ENCODE data around the gene ARPP21. TPM values are rescaled to one million over a fixed set of nuclear protein-coding genes. Genes with fewer than 3 reads are reported as not detected.

Gene ARPP21
- polyA plus RNA-seq, 3 donors = not detected

DNA sequence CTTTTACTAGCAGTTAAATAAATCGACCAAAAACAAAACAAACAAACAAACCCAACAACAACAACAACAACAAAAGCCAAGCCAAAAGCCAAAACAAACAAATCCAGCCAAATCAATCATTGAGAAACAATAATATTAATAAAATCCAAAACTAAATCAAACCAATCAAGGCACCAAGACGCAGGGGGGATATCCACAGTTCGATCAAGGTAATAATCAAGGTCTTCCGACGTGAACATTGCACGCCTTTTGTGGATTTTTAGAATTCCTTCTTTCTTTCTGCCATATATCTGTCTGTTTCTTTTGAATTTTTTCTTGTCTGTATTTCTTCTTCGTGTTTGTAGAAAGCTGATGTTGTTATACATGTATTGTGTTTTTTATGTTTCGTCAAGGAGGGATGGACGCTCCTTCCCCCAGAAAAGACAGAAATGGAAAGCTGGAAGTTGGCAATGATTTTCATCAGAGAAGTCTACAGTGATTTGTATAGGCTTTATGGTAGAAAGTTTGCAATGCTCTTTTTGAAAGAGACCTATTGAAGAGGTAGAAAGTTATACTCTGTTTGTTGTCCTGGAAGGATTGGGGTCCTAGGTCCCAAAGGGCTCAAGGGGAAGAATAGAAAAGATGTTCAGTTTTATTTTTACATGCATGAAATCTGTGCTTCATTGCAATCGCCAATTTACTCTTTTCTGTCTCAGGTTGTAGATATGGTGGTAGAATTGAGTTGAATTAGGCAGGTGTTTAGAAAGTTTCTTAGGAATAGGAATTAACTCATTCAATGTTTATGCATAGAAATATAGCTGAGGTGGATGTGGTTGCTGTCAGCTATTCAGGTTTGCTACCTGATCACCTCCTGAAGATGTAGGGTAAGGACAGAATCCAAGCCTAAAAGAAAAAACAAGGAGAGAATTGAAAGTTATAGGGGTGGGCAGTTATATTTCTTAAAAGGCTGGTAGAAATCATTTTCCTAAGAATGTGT lies 1.2 kb downstream of the ARPP21 start:
- Histone ChIP-seq H3K36me3 (replicated peaks in 1 of 2; ENCODE audit: control insufficient read depth in 1 of 2, insufficient read depth in 2 of 2, low read length in 2 of 2) (no peaks in the 10 kb centered on the region), H3K79me2 (ENCODE audit: insufficient read depth, low read length) (no peaks in the 10 kb centered on the region), H2AFZ (ENCODE audit: insufficient read depth, low read depth, low read length, poor library complexity, severe bottlenecking) (no peak overlapping the region), H3K9me3 (replicated peaks in 1 of 2; ENCODE audit: control insufficient read depth in 1 of 2, insufficient read depth in 1 of 2, low read length in 2 of 2) (peaks cover 5 to 7% of the 10 kb centered on the region in 2 donors), H3K27ac (ENCODE audit: low read depth in 1 of 2, low read length in 2 of 2) (no peak overlapping the region), H3K9ac (ENCODE audit: insufficient read depth, low read length, poor library complexity, severe bottlenecking) (no peak overlapping the region), H3K4me1 (ENCODE audit: control insufficient read depth in 1 of 2, insufficient read depth in 2 of 2, low read length in 2 of 2) (peaks cover 0 to 2% of the 10 kb centered on the region in 2 donors), H3K4me2 (replicated peaks; ENCODE audit: extremely low read depth, low read length, poor library complexity, severe bottlenecking) (peak overlapping the region; percentile 30), H3K4me3 (replicated peaks in 1 of 3; ENCODE audit: low read depth in 2 of 3, low read length in 3 of 3) (no peak overlapping the region), H3K27me3 (ENCODE audit: control insufficient read depth in 2 of 2, insufficient read depth in 2 of 2, low read length in 2 of 2) (peaks cover 37 to 52% of the 10 kb centered on the region in 2 donors), H4K20me1 (ENCODE audit: insufficient read depth, low read length) (no peaks in the 10 kb centered on the region)
- TF ChIP-seq, protein P1, sequence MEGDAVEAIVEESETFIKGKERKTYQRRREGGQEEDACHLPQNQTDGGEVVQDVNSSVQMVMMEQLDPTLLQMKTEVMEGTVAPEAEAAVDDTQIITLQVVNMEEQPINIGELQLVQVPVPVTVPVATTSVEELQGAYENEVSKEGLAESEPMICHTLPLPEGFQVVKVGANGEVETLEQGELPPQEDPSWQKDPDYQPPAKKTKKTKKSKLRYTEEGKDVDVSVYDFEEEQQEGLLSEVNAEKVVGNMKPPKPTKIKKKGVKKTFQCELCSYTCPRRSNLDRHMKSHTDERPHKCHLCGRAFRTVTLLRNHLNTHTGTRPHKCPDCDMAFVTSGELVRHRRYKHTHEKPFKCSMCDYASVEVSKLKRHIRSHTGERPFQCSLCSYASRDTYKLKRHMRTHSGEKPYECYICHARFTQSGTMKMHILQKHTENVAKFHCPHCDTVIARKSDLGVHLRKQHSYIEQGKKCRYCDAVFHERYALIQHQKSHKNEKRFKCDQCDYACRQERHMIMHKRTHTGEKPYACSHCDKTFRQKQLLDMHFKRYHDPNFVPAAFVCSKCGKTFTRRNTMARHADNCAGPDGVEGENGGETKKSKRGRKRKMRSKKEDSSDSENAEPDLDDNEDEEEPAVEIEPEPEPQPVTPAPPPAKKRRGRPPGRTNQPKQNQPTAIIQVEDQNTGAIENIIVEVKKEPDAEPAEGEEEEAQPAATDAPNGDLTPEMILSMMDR (IDR thresholded peaks at IDR 0.05) = no peak
- peaks cover 0 to 7% of the 10 kb centered on the region in 2 donors for H3K36me3 Mint-ChIP-seq
- peaks cover 4% of the 10 kb centered on the region for H3K4me1 Mint-ChIP-seq
- peaks cover 0 to 10% (median 8%) of the 10 kb centered on the region in 7 donors for H3K9me3 Mint-ChIP-seq
- peaks cover 28 to 45% (median 33%) of the 10 kb centered on the region in 3 donors for H3K27me3 Mint-ChIP-seq (ENCODE audit: low read depth in 3 of 3)
- no peak overlapping the region for H3K27ac Mint-ChIP-seq
- H3K4me3 Mint-ChIP-seq = peak overlapping the region in 1 of 2 donors; percentile 93
- WGBS (ENCODE audit: insufficient coverage) = 60% methylated on average over 1 of the region's 10 CpGs
- intact Hi-C loops (cut with micrococcal nuclease) = no loop called here
- no peak for DNase-seq

DNA sequence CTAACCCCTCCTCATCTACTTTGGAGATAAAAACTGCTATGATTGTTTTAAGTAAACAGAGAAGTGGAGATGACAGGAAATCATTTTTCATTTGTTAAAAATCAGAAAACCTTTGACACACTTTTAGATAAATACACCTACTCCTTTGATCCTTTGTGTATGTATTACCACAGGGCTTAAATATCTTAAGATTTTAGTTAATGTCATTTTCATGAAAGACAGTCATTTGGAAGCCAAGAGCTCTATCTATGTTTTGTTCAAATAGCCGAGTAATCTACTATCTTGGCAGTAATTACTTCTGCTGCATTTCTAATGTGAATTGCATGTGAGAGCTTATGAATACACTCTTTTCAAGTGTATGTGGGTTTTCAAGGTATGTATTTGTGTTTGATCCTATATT lies 2.0 kb downstream of the ARPP21 start:
- no peaks in the 10 kb centered on the region for H4K20me1 ChIP-seq (ENCODE audit: insufficient read depth, low read length)
- H3K4me3 Mint-ChIP-seq = peak overlapping the region in 1 of 2 donors; percentile 93
- peaks cover 0 to 9% (median 8%) of the 10 kb centered on the region in 7 donors for H3K9me3 Mint-ChIP-seq
- WGBS (ENCODE audit: insufficient coverage) = no CpG with 5 or more reads among the region's 1 CpG
- no peaks in the 10 kb centered on the region for H3K79me2 ChIP-seq (ENCODE audit: insufficient read depth, low read length)
- no peak overlapping the region for H3K27ac Mint-ChIP-seq
- DNase-seq = no peak
- peaks cover 0 to 7% of the 10 kb centered on the region in 2 donors for H3K36me3 Mint-ChIP-seq
- peaks cover 5 to 7% of the 10 kb centered on the region in 2 donors for H3K9me3 ChIP-seq (replicated peaks in 1 of 2; ENCODE audit: control insufficient read depth in 1 of 2, insufficient read depth in 1 of 2, low read length in 2 of 2)
- H3K4me3 ChIP-seq (replicated peaks in 1 of 3; ENCODE audit: low read depth in 2 of 3, low read length in 3 of 3) = no peak overlapping the region
- peaks cover 28 to 45% (median 33%) of the 10 kb centered on the region in 3 donors for H3K27me3 Mint-ChIP-seq (ENCODE audit: low read depth in 3 of 3)
- no peak overlapping the region for H3K27ac ChIP-seq (ENCODE audit: low read depth in 1 of 2, low read length in 2 of 2)
- intact Hi-C loops (cut with micrococcal nuclease) = no loop called here
- H3K27me3 ChIP-seq (ENCODE audit: control insufficient read depth in 2 of 2, insufficient read depth in 2 of 2, low read length in 2 of 2) = peaks cover 37 to 52% of the 10 kb centered on the region in 2 donors
- H3K4me1 ChIP-seq (ENCODE audit: control insufficient read depth in 1 of 2, insufficient read depth in 2 of 2, low read length in 2 of 2) = peaks cover 0 to 2% of the 10 kb centered on the region in 2 donors
- H2AFZ ChIP-seq (ENCODE audit: insufficient read depth, low read depth, low read length, poor library complexity, severe bottlenecking) = no peak overlapping the region
- H3K4me1 Mint-ChIP-seq = peaks cover 4% of the 10 kb centered on the region
- TF ChIP-seq, protein P1 (IDR thresholded peaks at IDR 0.05) = no peak
- H3K9ac ChIP-seq (ENCODE audit: insufficient read depth, low read length, poor library complexity, severe bottlenecking) = no peak overlapping the region
- H3K36me3 ChIP-seq (replicated peaks in 1 of 2; ENCODE audit: control insufficient read depth in 1 of 2, insufficient read depth in 2 of 2, low read length in 2 of 2) = no peaks in the 10 kb centered on the region
- no peak overlapping the region for H3K4me2 ChIP-seq (replicated peaks; ENCODE audit: extremely low read depth, low read length, poor library complexity, severe bottlenecking)
